Endodermal cell (in vitro differentiated cells): ENCODE data around the gene VPS52. TPM values are rescaled to one million over a fixed set of nuclear protein-coding genes. Genes with fewer than 3 reads are reported as not detected.
A peak's percentile ranks its signal among the peaks of the same experiment; 100 is the strongest.

Experiments
- DNase-seq: peaks from one replicate; pipeline ENCODE4 v3.0.0-alpha.2; 2017
- H3K27ac ChIP-seq: 2 replicates; pipeline ENCODE4 v1.5.1; 2013; ENCODE audit warnings: mild to moderate bottlenecking, low read depth, low read length, moderate library complexity
- H3K27me3 ChIP-seq: 2 replicates; pipeline ENCODE4 v1.6.1; 2013; ENCODE audit warnings: mild to moderate bottlenecking, low read length, moderate library complexity; ENCODE audit not compliant: insufficient read depth, control insufficient read depth, poor library complexity, severe bottlenecking
- H3K36me3 ChIP-seq: 2 replicates; pipeline ENCODE4 v1.7.0; 2013; ENCODE audit warnings: mild to moderate bottlenecking, low read length, moderate library complexity; ENCODE audit not compliant: control insufficient read depth, insufficient read depth
- H3K4me1 ChIP-seq: one replicate; pipeline ENCODE4 v1.7.0; 2013; ENCODE audit warnings: low read length; ENCODE audit not compliant: control insufficient read depth, insufficient read depth
- H3K4me3 ChIP-seq: 2 replicates; pipeline ENCODE4 v1.5.1; 2013; ENCODE audit warnings: mild to moderate bottlenecking, low read length, moderate library complexity
- H3K9ac ChIP-seq: 2 replicates; pipeline ENCODE4 v1.6.1; 2013; ENCODE audit warnings: mild to moderate bottlenecking, low read length, moderate library complexity; ENCODE audit not compliant: poor library complexity, severe bottlenecking; ENCODE audit errors: extremely low read depth
- H3K9me3 ChIP-seq: 2 replicates; pipeline ENCODE4 v1.6.1; 2013; ENCODE audit warnings: mild to moderate bottlenecking, low read length, moderate library complexity; ENCODE audit not compliant: control insufficient read depth
- H3K27ac Mint-ChIP-seq: 2 replicates; pipeline ENCODE4 v1.8.0; 2020; ENCODE audit warnings: mixed read lengths
- H3K27me3 Mint-ChIP-seq: 2 replicates; pipeline ENCODE4 v1.8.0; 2021; ENCODE audit warnings: mild to moderate bottlenecking, mixed read lengths; ENCODE audit not compliant: insufficient read depth
- H3K36me3 Mint-ChIP-seq: 2 replicates; pipeline ENCODE4 v1.8.0; 2020; ENCODE audit warnings: low read depth, mixed read lengths
- H3K4me1 Mint-ChIP-seq: 2 replicates; pipeline ENCODE4 v1.8.0; 2020; ENCODE audit warnings: mixed read lengths
- H3K4me3 Mint-ChIP-seq: 2 replicates; pipeline ENCODE4 v1.8.0; 2020; ENCODE audit warnings: mild to moderate bottlenecking, moderate library complexity, mixed read lengths
- H3K9me3 Mint-ChIP-seq: 2 replicates; pipeline ENCODE4 v1.8.0; 2020; ENCODE audit warnings: mild to moderate bottlenecking, mixed read lengths
- WGBS, 2 experiments: methylation state at CpG; one replicate each; pipeline versions ENCODE4 v1.1.5 to v1.1.7; 2013; ENCODE audit warnings: missing lambda C conversion rate in 2 of 2, mixed read lengths in 1 of 2; ENCODE audit not compliant: insufficient coverage in 1 of 2, insufficient read length in 1 of 2; 5-methylcytosine and 5-hydroxymethylcytosine counted together
- total RNA-seq, 2 donors: library from RNA; stranded (reverse); fragmentation: NEBNext Ultra II Directional in 1 of 2; extraction: Animal tissue kit (Norgen Biotek cat#: 25700) in 1 of 2; gene quantifications; 2 replicates in 1 of 2; 3 replicates in 1 of 2; pipeline ENCODE4 v1.2.1, GENCODE V29; 2021
- TF ChIP-seq, protein P1 (sequence below): fragments of 200-600 bp; sonication (generic); conservative IDR thresholded peaks from 2 replicates; pipeline ENCODE4 v1.5.0; 2021; ENCODE audit warnings: antibody characterized with exemption, mild to moderate bottlenecking

VPS52 gene
- total RNA-seq, 2 donors from 2014 or later, result 51.4 to 63.9 TPM

DNA sequence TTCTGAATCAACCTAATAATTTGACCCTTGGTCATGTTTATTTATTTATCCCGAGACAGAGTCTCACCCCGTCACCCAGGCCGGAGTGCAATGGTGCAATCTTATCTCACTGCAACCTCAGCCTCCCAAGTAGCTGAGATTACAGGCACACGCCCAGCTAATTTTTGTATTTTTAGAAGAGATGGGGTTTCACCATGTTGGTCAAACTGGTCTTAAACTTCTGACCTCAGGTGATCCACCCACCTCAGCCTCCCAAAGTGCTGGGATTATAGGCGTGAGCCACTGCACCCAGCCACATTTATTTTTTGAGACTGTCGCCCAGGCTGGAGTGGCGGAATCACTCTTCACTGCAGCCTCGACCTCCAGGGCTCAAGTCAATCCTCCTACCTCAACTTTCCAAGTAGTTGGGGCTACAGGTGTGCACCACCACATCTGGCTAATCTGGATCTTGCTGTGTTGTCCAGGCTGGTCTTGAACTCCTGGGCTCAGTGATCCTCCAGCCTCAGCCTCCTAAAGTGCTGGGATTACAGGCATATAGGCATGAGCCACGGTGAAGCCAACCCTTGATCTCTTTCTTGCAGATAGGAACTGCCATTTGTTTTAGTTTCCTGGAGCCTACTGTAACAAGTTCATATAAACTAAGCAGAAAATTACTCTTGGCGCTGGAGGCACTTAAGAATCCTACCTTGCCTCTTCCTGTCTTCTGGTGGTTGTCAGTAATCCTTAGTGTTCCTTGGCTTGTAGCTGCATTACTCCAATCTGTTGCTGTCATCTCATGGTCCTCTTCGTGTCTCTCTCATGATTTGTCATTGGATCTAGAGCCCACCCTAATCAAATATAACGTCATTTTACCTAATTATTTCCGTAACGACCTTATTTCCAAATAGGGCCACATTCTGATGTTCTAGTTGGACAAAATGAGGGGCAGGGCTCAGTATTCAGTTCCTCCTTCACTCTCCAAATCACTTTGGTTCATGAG lies 2.5 kb upstream of the VPS52 start:
- Histone ChIP-seq H3K4me1 (no peaks in the 10 kb centered on the region), H3K36me3 (peaks cover 52% of the 10 kb centered on the region), H3K27ac (no peak overlapping the region), H3K9ac (peak overlapping the region; percentile 0), H3K4me3 (peak overlapping the region; percentile 98), H3K9me3 (no peaks in the 10 kb centered on the region), H3K27me3 (no peaks in the 10 kb centered on the region)
- no peak for DNase-seq
- no peaks in the 10 kb centered on the region for H3K9me3 Mint-ChIP-seq
- H3K27me3 Mint-ChIP-seq, result no peaks in the 10 kb centered on the region
- H3K4me3 Mint-ChIP-seq, result peak overlapping the region; percentile 98
- peaks cover 51% of the 10 kb centered on the region for H3K36me3 Mint-ChIP-seq
- TF ChIP-seq, protein P1, sequence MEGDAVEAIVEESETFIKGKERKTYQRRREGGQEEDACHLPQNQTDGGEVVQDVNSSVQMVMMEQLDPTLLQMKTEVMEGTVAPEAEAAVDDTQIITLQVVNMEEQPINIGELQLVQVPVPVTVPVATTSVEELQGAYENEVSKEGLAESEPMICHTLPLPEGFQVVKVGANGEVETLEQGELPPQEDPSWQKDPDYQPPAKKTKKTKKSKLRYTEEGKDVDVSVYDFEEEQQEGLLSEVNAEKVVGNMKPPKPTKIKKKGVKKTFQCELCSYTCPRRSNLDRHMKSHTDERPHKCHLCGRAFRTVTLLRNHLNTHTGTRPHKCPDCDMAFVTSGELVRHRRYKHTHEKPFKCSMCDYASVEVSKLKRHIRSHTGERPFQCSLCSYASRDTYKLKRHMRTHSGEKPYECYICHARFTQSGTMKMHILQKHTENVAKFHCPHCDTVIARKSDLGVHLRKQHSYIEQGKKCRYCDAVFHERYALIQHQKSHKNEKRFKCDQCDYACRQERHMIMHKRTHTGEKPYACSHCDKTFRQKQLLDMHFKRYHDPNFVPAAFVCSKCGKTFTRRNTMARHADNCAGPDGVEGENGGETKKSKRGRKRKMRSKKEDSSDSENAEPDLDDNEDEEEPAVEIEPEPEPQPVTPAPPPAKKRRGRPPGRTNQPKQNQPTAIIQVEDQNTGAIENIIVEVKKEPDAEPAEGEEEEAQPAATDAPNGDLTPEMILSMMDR, result no peak
- H3K4me1 Mint-ChIP-seq, result peaks cover 35% of the 10 kb centered on the region
- WGBS, 2 experiments, result 83 to 87% methylated on average over 11 to 14 of the region's 14 CpGs
- peak overlapping the region; percentile 91 for H3K27ac Mint-ChIP-seq

DNA sequence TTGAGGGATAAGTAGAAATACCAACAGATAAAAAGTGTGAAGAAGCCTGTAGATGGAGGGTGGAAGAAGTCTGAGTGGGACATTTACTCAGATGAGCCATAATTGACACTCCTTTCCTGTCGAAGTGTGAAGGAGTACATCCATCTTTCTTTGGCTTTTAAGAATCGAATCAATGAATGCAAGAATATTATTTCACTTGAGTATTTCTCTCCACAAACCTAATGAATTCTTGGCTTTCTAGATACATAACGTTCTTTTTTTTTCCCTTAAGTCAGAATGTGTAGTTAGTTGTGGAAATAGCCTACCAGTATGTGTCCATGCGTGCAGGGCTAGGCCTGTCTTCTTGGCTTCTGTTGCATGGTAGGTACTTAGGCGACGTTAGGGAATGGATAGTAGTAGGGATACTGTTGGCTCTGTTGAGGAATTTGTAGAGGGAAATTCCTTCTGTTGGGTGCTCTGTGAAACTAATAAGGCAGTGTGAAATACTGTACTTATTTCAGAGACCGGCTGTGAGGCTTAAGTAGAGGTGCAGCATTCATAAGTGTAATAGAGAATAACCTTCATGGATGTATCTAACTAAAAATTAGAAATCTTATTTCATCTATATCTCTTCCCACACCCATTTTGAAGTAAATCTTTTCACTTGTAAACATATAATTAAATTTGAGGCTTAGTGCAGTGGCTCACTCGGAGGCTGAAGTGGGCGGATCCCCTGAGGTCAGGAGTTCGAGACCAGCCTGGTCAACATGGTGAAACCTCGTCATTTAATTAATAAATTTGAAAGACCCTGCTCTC lies 1.6 kb upstream of the VPS52 start:
- WGBS, 2 experiments, result 65 to 75% methylated on average over 7 to 11 of the region's 11 CpGs
- Mint-ChIP-seq H3K9me3 (no peaks in the 10 kb centered on the region), H3K27me3 (no peaks in the 10 kb centered on the region), H3K27ac (peak overlapping the region; percentile 91), H3K36me3 (peaks cover 52% of the 10 kb centered on the region), H3K4me1 (peaks cover 35% of the 10 kb centered on the region), H3K4me3 (peak overlapping the region; percentile 98)
- Histone ChIP-seq H3K9ac (peak overlapping the region; percentile 91), H3K9me3 (no peaks in the 10 kb centered on the region), H3K36me3 (peaks cover 54% of the 10 kb centered on the region), H3K27me3 (no peaks in the 10 kb centered on the region), H3K4me3 (peak overlapping the region; percentile 98), H3K4me1 (no peaks in the 10 kb centered on the region), H3K27ac (no peak overlapping the region)
- DNase-seq, result no peak
- TF ChIP-seq, protein P1, result no peak

DNA sequence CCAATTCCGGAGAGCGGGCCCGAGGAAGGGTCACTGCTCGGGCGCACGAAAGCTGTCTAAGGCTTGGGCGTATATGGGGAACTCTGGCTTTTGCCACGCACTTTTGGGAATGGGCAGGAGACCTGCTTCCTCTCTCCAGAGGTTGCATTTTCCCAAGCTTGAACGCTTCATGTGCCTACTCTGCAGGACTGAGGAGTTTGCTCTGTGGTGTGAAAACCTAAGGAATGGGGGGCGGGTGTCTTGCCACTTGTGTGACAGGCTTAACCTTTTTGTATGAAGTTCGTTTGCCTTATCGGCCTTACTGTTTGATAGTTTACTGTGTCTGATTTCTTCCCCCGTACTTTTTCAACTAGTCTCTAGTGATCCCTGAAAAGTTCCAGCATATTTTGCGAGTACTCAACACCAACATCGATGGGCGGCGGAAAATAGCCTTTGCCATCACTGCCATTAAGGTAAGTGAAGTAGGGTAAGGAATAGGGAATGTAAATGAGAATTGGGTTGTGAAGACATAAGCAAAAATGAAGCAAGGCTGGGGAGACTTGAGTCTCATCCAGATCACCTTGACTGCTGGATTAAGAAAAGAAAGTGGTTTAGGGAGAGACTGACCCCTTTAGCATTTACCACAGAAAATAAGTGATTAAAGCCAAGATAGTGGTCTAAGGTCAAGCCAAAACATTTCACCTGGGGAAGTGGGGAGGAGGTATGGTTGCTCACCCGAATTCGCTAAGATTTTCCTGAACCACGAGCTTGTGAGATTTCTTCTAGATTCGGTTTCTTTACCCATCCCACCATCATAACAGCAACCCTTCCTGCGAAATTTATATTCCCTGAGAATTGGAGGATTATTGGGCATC lies 826 bp upstream of the VPS52 start:
- WGBS, 2 experiments, result 0 to 2% methylated on average over 8 to 22 of the region's 22 CpGs
- H3K36me3 Mint-ChIP-seq, result peaks cover 58% of the 10 kb centered on the region
- H3K9me3 ChIP-seq, result no peaks in the 10 kb centered on the region
- peaks cover 31% of the 10 kb centered on the region for H3K4me1 Mint-ChIP-seq
- H3K4me3 Mint-ChIP-seq, result peak overlapping the region; percentile 98
- DNase-seq, result no peak
- H3K4me3 ChIP-seq, result peak overlapping the region; percentile 98
- no peaks in the 10 kb centered on the region for H3K4me1 ChIP-seq
- no peaks in the 10 kb centered on the region for H3K27me3 Mint-ChIP-seq
- peak overlapping the region; percentile 85 for H3K27ac ChIP-seq
- H3K27me3 ChIP-seq, result no peaks in the 10 kb centered on the region
- peak overlapping the region; percentile 91 for H3K9ac ChIP-seq
- TF ChIP-seq, protein P1, result no peak
- H3K36me3 ChIP-seq, result peaks cover 62% of the 10 kb centered on the region
- H3K9me3 Mint-ChIP-seq, result no peaks in the 10 kb centered on the region
- H3K27ac Mint-ChIP-seq, result peak overlapping the region; percentile 91
